ENCODE measurements around the gene GPATCH3. TPM values are rescaled to one million over a fixed set of nuclear protein-coding genes. Genes with fewer than 3 reads are reported as not detected.

The GPATCH3 gene
- total RNA-seq, 2 experiments from 2014 or later, result 7.0 to 8.7 TPM

DNA sequence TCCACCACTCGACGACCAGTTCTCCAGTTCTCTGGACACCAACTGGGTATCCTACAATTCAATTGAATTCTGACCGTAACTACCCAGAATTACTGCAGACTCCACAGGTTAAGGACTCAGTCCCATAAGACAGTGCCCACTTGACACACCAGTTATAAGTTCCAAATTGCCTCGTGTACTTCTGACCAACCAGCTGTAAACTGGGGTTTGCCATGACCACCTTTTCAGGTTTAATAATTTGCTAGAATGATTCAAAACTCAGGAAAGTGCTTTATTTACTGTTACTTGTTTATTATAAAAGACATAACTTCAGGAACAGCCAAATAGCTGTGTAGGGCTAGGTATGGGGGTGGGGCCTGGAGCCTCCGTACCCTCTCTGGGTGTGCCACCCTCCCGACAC lies 36.6 kb upstream of the GPATCH3 start:
- ATAC-seq (no peak), DNase-seq (no peak)
- no peak overlapping the region for H3K4me3 Mint-ChIP-seq
- no peaks in the 10 kb centered on the region for H3K9me3 Mint-ChIP-seq (ENCODE audit: low read depth)
- ChIA-PET POLR2A (no interaction called here), CTCF (no interaction called here)
- intact Hi-C loops (cut with DNase I, micrococcal nuclease), result no loop called here
- H3K4me1 Mint-ChIP-seq, result no peaks in the 10 kb centered on the region
- peaks cover 25% of the 10 kb centered on the region for H3K36me3 Mint-ChIP-seq (ENCODE audit: low read depth)
- no peaks in the 10 kb centered on the region for H3K27me3 Mint-ChIP-seq
- no peak overlapping the region for H3K27ac Mint-ChIP-seq

DNA sequence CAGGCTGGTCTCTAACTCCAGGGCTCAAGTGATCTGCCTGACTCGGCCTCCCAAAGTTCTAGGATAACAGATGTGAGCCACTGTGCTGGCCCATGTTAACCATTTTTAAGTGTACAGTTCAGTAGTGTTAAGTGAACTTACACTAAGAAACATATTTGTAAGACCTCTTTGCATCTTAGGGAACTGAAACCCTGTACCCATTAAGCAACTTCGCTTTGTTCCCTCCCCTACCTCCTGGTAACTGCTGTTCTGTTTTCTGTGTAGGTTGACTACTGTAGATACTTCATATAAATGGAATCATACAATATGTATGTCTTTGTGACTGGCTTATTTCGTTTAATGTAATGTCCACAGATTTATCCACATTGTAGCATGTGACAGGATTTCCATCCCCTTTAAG lies 32.3 kb upstream of the GPATCH3 start:
- CTCF ChIA-PET, result interaction anchor here (0.6 kb wide), 1 partner anchor 8 kb away, joined by 3 read pairs; no protein-coding TSS in a partner anchor

DNA sequence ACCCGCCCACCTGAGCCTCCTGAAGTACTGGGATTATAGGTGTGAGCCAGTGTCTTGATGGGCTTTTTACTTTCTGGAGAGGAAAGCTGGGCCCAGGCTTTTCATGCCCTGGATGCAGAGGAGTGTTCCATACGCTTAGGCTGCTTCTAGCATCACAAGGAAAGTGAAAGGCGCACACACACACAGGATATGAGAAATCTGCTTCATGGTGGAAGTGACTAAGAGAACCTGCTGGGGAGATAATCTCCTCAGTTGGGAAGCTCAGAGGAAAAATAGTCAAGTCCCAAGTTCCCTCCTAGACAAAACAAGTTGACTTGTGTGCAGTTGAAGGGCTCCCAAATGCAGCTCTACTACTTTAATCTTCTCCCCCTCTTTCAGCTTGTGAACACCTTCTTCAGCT lies 23.4 kb upstream of the GPATCH3 start:
- CTCF ChIA-PET, result interaction anchor here (0.6 to 1.2 kb wide), 5 partner anchors 9 to 168 kb away, joined by 3 to 6 read pairs (median 3); partner anchors contain the start of gene GPATCH3
- peak overlapping the region; percentile 90 for H3K27ac Mint-ChIP-seq
- peak; percentile 36 for DNase-seq
- intact Hi-C loops (cut with DNase I, micrococcal nuclease), result loop anchor here in 1 of 2 experiments (5.0 kb wide), 1 partner anchor 849 kb away; the partner anchor contains the start of gene STX12
- H3K36me3 Mint-ChIP-seq (ENCODE audit: low read depth), result peaks cover 51% of the 10 kb centered on the region
- H3K27me3 Mint-ChIP-seq, result no peaks in the 10 kb centered on the region
- POLR2A ChIA-PET, result interaction anchor here (0.8 to 1.2 kb wide), 2 partner anchors 10 to 24 kb away, joined by 4 to 6 read pairs; no protein-coding TSS in a partner anchor
- no peaks in the 10 kb centered on the region for H3K9me3 Mint-ChIP-seq (ENCODE audit: low read depth)
- no peak for ATAC-seq
- H3K4me3 Mint-ChIP-seq, result peak overlapping the region; percentile 82
- H3K4me1 Mint-ChIP-seq, result peaks cover 41% of the 10 kb centered on the region

More for the DNA sequence above, 32.3 kb upstream of the GPATCH3 start:
- DNase-seq, result no peak
- peaks cover 42% of the 10 kb centered on the region for H3K36me3 Mint-ChIP-seq (ENCODE audit: low read depth)
- H3K9me3 Mint-ChIP-seq (ENCODE audit: low read depth), result no peaks in the 10 kb centered on the region
- ATAC-seq, result no peak
- H3K27me3 Mint-ChIP-seq, result no peaks in the 10 kb centered on the region
- no peak overlapping the region for H3K4me3 Mint-ChIP-seq
- intact Hi-C loops (cut with DNase I, micrococcal nuclease), result no loop called here
- POLR2A ChIA-PET, result no interaction called here
- H3K27ac Mint-ChIP-seq, result no peak overlapping the region
- no peaks in the 10 kb centered on the region for H3K4me1 Mint-ChIP-seq

DNA sequence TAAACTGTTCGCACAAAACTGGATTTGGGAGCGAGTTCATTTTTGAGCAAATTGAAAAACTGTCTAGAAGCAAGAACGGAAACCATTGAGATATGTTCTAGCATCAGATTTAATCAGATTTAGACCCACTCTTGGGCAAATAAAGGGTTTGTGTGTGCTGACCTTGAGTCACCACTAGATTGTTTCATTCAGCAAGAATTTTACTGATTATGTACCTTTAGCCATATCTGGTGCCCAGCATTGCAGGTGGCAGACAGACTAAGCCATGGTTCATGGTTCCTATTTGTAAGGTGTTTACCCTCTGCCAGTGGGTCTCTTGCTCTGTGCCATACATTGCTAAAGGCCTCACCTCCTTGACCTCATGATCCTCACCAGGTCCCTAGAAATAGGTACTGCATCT lies 22.6 kb upstream of the GPATCH3 start:
- ChIA-PET POLR2A (interaction anchor here (0.8 to 1.2 kb wide), 2 partner anchors 10 to 25 kb away, joined by 4 to 6 read pairs; no protein-coding TSS in a partner anchor), CTCF (no interaction called here)
- Mint-ChIP-seq H3K4me1 (peaks cover 41% of the 10 kb centered on the region), H3K27me3 (no peaks in the 10 kb centered on the region), H3K36me3 (ENCODE audit: low read depth) (peaks cover 43% of the 10 kb centered on the region), H3K4me3 (peak overlapping the region; percentile 82), H3K9me3 (ENCODE audit: low read depth) (no peaks in the 10 kb centered on the region), H3K27ac (peak overlapping the region; percentile 90)
- DNase-seq (no peak), ATAC-seq (no peak)
- intact Hi-C loops (cut with DNase I, micrococcal nuclease), result loop anchor here in 1 of 2 experiments (5.0 kb wide), 1 partner anchor 849 kb away; the partner anchor contains the start of gene STX12

DNA sequence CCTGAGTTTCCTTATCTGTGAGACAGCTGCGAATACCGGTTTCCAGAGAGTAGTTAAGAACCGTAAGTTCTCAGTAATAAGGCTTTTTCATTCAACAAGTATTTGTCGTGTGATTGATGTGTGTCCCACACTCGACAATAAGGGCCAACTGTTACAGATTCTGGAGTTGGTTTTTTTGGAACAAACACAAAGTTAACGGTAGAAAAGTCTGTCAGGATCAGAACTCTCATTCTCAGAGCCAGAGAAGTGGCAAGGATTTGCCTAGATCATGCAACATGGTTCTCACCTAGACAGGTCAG lies 22.1 kb upstream of the GPATCH3 start:
- intact Hi-C loops (cut with DNase I, micrococcal nuclease), result loop anchor here in 1 of 2 experiments (5.0 kb wide), 1 partner anchor 850 kb away; the partner anchor contains the start of gene STX12
- H3K4me1 Mint-ChIP-seq, result peaks cover 41% of the 10 kb centered on the region
- ATAC-seq (no peak), DNase-seq (no peak)
- ChIA-PET POLR2A (interaction anchor here (0.6 to 2.6 kb wide), 2 partner anchors 17 to 22 kb away, joined by 4 to 10 read pairs; partner anchors contain the start of gene GPATCH3), CTCF (interaction anchor here (0.6 to 1.3 kb wide), 2 partner anchors 74 to 84 kb away, joined by 4 read pairs; no protein-coding TSS in a partner anchor)
- H3K27me3 Mint-ChIP-seq, result no peaks in the 10 kb centered on the region
- H3K36me3 Mint-ChIP-seq (ENCODE audit: low read depth), result peaks cover 38% of the 10 kb centered on the region
- peak overlapping the region; percentile 82 for H3K4me3 Mint-ChIP-seq
- H3K9me3 Mint-ChIP-seq (ENCODE audit: low read depth), result no peaks in the 10 kb centered on the region
- H3K27ac Mint-ChIP-seq, result peak overlapping the region; percentile 90

DNA sequence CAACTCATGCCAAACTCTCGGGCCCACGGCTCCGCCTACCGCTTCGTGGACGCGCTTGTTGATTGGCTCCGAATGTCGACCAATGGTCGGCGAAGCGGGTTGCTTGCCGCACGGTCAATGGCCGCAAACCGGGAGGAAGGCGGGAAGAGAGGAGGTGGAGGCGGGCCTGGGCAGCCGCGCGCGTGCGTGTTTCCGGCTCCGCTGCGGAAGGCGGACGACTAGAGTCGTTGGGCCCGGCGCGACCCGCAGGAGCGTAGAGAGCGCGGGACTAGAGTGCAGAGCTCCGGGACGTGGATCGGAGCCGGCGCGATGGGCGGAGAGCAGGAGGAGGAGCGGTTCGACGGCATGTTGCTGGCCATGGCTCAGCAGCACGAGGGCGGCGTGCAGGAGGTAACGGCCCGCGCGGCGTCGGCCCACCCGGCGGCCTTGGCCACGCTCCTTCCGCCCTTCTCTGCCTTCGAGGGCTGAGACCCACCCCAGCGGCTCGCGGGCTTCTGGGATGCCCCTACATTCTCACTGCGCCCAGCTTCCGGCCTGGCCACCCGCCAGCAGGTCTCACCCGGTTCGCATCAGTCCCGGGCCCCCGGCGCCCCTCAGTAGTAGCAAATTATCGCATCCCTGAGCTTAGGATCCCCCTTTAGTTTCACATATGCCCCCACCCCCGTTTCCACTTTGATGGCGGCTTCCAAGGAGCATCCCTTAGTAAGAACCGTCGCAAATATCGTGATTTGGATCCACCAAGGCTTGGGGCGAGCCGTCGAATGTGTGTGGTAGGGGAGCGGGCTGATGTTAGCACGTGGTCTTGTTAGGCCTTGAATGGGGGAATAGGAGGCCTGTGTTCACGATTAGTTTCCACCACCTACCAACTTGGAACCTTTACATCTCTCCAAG lies 21.5 kb upstream of the GPATCH3 start, which contains the start of gene NUDC:
TSS of gene NUDC (plus strand) at position 204 of the 891 bp plus-strand sequence. CDS start at position 310, 106 bp downstream.
- Mint-ChIP-seq H3K4me1 (peaks cover 38% of the 10 kb centered on the region), H3K4me3 (peak within 1 kb of the TSS; percentile 82), H3K27ac (peak within 1 kb of the TSS; percentile 90), H3K27me3 (no peaks in the 10 kb centered on the region), H3K36me3 (ENCODE audit: low read depth) (peaks cover 34% of the 10 kb centered on the region), H3K9me3 (ENCODE audit: low read depth) (no peaks in the 10 kb centered on the region)
- POLR2A ChIA-PET, result interaction anchor here (0.6 to 2.6 kb wide), 3 partner anchors 17 to 32 kb away, joined by 4 to 10 read pairs (median 4); partner anchors contain the start of genes GPATCH3 and GPN2
- peak; percentile 98 for ATAC-seq
- peak; percentile 98 for DNase-seq
- CTCF ChIA-PET, result interaction anchor here (0.6 to 1.5 kb wide), 7 partner anchors 17 to 523 kb away, joined by 3 to 4 read pairs (median 3); partner anchors contain the start of gene GPATCH3
- intact Hi-C loops (cut with DNase I, micrococcal nuclease), result loop anchor here (1.0 to 5.0 kb wide), 14 partner anchors 21 to 851 kb away; partner anchors contain the start of genes GPATCH3 (in 2 of the 2), GPN2 (in 2 of the 2), HMGN2 (in 1 of the 2) and PDIK1L (in 1 of the 2)

DNA sequence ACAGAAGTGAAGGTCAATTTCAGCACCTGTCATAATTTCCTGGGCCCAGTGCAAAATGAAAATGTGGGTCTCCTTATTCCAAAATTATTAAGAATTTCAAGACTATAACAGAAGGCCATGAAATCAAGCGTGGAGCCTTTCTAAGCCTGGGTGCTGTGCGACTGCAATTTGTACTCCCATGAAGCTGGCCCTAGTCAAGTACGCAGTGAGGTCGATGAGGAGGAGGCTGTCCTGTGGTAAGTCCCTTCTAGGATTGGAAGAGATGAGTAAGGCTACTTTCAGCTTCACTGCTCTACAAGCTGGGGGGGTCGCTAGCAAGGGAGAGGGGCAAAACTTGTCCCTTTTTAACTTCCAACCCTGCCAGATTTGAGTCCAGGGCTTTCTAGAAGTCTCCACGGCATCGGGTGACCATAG lies 20.9 kb upstream of the GPATCH3 start:
- peaks cover 30% of the 10 kb centered on the region for H3K36me3 Mint-ChIP-seq (ENCODE audit: low read depth)
- H3K27me3 Mint-ChIP-seq, result no peaks in the 10 kb centered on the region
- H3K27ac Mint-ChIP-seq, result peak overlapping the region; percentile 90
- ATAC-seq (peak; percentile 69), DNase-seq (no peak)
- no peaks in the 10 kb centered on the region for H3K9me3 Mint-ChIP-seq (ENCODE audit: low read depth)
- intact Hi-C loops (cut with DNase I, micrococcal nuclease), result loop anchor here (1.0 to 5.0 kb wide), 14 partner anchors 21 to 851 kb away; partner anchors contain the start of genes GPATCH3 (in 2 of the 2), GPN2 (in 2 of the 2), HMGN2 (in 1 of the 2) and PDIK1L (in 1 of the 2)
- peaks cover 35% of the 10 kb centered on the region for H3K4me1 Mint-ChIP-seq
- POLR2A ChIA-PET, result interaction anchor here (0.7 to 2.6 kb wide), 2 partner anchors 21 to 31 kb away, joined by 4 to 10 read pairs; partner anchors contain the start of genes GPATCH3 and GPN2
- CTCF ChIA-PET, result interaction anchor here (0.6 to 1.5 kb wide), 7 partner anchors 17 to 522 kb away, joined by 3 to 4 read pairs (median 3); partner anchors contain the start of gene GPATCH3
- H3K4me3 Mint-ChIP-seq, result peak overlapping the region; percentile 82

DNA sequence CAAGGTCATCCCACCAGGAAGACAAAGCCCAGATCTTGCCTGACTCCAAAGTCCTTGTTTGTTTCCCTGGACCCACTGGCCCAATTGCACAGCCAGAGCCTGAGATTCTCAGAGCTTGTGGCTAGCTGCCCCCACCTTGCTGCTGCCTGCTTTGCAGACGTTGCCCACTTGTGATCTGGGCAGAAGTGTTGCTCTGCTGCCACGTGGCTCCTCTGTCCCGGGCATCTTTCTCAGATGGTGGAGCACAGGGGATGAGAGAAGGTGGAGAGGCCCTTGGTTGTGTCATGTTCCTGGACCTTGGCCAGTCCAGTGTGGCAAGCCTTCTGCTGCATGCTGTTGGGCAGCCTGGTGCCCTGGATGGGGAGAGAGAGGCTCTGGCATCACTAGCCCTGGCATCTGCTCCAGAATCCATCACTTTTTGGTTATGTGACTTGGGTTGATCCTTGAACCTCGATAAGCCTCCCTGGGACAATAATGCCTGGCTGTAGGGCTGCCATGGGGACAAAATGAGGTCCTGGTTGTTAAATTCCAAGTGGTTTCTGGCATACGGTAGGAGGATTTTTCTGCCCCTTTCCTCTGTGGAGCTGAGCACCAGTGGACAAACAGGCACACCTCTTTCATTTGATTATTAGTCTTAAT lies 15.1 kb upstream of the GPATCH3 start:
- ChIA-PET CTCF (no interaction called here), POLR2A (no interaction called here)
- intact Hi-C loops (cut with DNase I, micrococcal nuclease), result no loop called here
- Mint-ChIP-seq H3K4me3 (no peak overlapping the region), H3K27ac (no peak overlapping the region), H3K36me3 (ENCODE audit: low read depth) (no peaks in the 10 kb centered on the region), H3K4me1 (peaks cover 3% of the 10 kb centered on the region), H3K9me3 (ENCODE audit: low read depth) (no peaks in the 10 kb centered on the region), H3K27me3 (no peaks in the 10 kb centered on the region)
- DNase-seq, result no peak
- ATAC-seq, result no peak

DNA sequence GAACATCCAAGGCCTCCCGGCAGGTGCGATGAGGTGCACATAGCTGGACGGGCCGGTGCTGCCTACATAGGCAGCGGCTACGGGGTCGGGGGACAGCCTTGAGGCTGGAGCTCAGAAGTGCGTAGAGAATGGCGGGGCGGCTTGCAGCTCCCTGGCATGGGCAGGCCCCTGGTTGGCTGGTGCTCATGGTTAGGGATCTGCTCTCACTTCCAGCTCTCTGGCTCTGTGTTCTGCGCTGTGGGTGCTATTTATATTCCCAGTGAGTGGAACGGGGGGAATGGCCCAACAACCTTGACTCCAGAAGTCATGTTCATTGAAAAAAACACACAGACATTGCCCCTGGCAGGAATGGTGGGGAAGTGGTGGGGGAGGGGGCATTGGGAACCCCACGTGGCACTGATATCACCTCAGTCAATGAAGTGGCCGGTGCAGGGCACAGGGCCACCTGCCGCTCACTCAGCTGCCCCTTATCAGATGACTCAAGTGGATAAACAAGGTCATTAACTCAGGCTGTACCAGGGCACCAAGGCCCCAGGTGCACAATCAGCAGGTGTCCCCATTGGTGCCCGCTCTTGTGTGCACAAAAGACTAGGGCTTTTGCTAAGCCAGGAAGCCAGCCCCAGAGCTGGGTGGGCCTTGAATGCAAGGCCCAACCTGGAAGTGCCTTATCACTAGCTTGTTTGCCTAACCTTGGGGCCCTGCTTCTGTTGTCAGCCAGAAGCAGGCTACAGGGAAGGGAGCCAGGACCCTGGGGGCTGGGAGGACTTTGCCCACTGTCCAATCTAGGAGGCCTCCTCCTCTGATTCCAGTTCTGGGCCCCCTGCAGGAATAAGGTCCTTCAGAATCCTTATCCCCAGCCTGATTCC lies 13.7 kb upstream of the GPATCH3 start, which contains the start of gene NR0B2:
TSS of gene NR0B2 (minus strand) at position 222 of the 866 bp plus-strand sequence. CDS start at position 187, 35 bp downstream.
- intact Hi-C loops (cut with DNase I, micrococcal nuclease), result no loop called here
- Mint-ChIP-seq H3K36me3 (ENCODE audit: low read depth) (no peaks in the 10 kb centered on the region), H3K27ac (no peak within 1 kb of the TSS), H3K4me3 (no peak within 1 kb of the TSS), H3K27me3 (no peaks in the 10 kb centered on the region), H3K9me3 (ENCODE audit: low read depth) (no peaks in the 10 kb centered on the region), H3K4me1 (no peaks in the 10 kb centered on the region)
- POLR2A ChIA-PET, result interaction anchor here (0.8 kb wide), 1 partner anchor 10 kb away, joined by 6 read pairs; no protein-coding TSS in a partner anchor
- no peak for ATAC-seq
- CTCF ChIA-PET, result interaction anchor here (0.6 kb wide), 1 partner anchor 54 kb away, joined by 3 read pairs; no protein-coding TSS in a partner anchor
- DNase-seq, result no peak

DNA sequence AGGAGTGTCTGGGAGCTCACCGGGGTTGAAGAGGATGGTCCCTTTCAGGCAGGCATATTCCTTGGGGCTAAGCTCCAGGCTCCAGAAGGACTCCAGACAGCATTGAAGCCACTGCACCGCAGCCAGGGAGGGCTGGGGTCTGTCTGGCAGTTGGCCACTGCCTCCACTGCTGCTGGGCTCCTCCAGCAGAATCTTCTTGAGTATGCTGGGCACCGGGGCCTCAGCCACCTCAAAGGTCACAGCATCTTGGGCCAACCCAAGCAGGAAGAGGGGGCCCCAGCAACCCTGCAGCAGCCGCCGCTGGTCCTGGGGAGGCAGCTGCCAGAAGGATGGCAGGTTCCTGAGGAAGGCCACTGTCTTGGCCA lies 13.1 kb upstream of the GPATCH3 start:
- DNase-seq (no peak), ATAC-seq (no peak)
- intact Hi-C loops (cut with DNase I, micrococcal nuclease), result no loop called here
- CTCF ChIA-PET, result interaction anchor here (0.6 kb wide), 1 partner anchor 55 kb away, joined by 3 read pairs; no protein-coding TSS in a partner anchor
- Mint-ChIP-seq H3K4me3 (no peak overlapping the region), H3K36me3 (ENCODE audit: low read depth) (no peaks in the 10 kb centered on the region), H3K27ac (no peak overlapping the region), H3K4me1 (no peaks in the 10 kb centered on the region), H3K9me3 (ENCODE audit: low read depth) (no peaks in the 10 kb centered on the region), H3K27me3 (no peaks in the 10 kb centered on the region)
- POLR2A ChIA-PET, result interaction anchor here (0.6 to 0.8 kb wide), 2 partner anchors 10 to 886 kb away, joined by 5 to 6 read pairs; no protein-coding TSS in a partner anchor
